HEK293T (cell line): ENCODE results near the gene CEP95.

Experiments
- CTCF ChIA-PET: fragments of 350-600 bp; formaldehyde crosslinking; extraction: SDS; loops from one replicate; lab custom pipeline; 2021; ENCODE audit warnings: antibody characterized with exemption, inconsistent platforms; lab: Yijun Ruan, JAX
- POLR2A ChIA-PET: fragments of 350-600 bp; formaldehyde crosslinking; extraction: SDS; loops from one replicate; lab custom pipeline; 2020; ENCODE audit warnings: antibody characterized with exemption, inconsistent platforms; lab: Yijun Ruan, JAX
- DNase-seq: peaks from one replicate; pipeline ENCODE4 v3.0.0; 2012; ENCODE audit warnings: mixed read lengths; ENCODE audit errors: extremely low spot score
- ARNT ChIP-seq: fragments of 450-650 bp; IDR thresholded peaks from 2 replicates; pipeline ENCODE4 v1.6.1; 2017; ENCODE audit warnings: mild to moderate bottlenecking
- BHLHE40 ChIP-seq: fragments of 450-650 bp; IDR thresholded peaks from 2 replicates; pipeline ENCODE4 v1.6.1; 2016; ENCODE audit warnings: mild to moderate bottlenecking, moderate library complexity, borderline replicate concordance
- CTBP1 ChIP-seq: fragments of 450-650 bp; IDR thresholded peaks from 2 replicates; pipeline ENCODE4 v1.6.1; 2016; ENCODE audit warnings: borderline replicate concordance
- ELF4 ChIP-seq: fragments of 450-650 bp; IDR thresholded peaks from 2 replicates; pipeline ENCODE4 v1.6.1; 2017; ENCODE audit warnings: antibody characterized with exemption
- FOXA1 ChIP-seq: fragments of 450-650 bp; IDR thresholded peaks from 2 replicates; pipeline ENCODE4 v1.6.1; 2016; ENCODE audit warnings: mild to moderate bottlenecking
- FOXK2 ChIP-seq: fragments of 450-650 bp; IDR thresholded peaks from 2 replicates; pipeline ENCODE4 v1.6.1; 2016; ENCODE audit warnings: mild to moderate bottlenecking
- FOXM1 ChIP-seq: fragments of 450-650 bp; IDR thresholded peaks from 2 replicates; pipeline ENCODE4 v1.6.1; 2017; ENCODE audit warnings: mild to moderate bottlenecking, borderline replicate concordance
- HDGF ChIP-seq: fragments of 450-650 bp; IDR thresholded peaks from 2 replicates; pipeline ENCODE4 v1.6.1; 2017; ENCODE audit warnings: antibody characterized with exemption, borderline replicate concordance
- L3MBTL2 ChIP-seq: fragments of 450-650 bp; conservative IDR thresholded peaks from 2 replicates; pipeline ENCODE4 v1.6.1; 2016; ENCODE audit warnings: mild to moderate bottlenecking
- LEF1 ChIP-seq: fragments of 450-650 bp; IDR thresholded peaks from 2 replicates; pipeline ENCODE4 v1.6.1; 2017; ENCODE audit warnings: mild to moderate bottlenecking, borderline replicate concordance
- NFRKB ChIP-seq: fragments of 450-650 bp; IDR thresholded peaks from 2 replicates; pipeline ENCODE4 v1.6.1; 2016; ENCODE audit warnings: mild to moderate bottlenecking, moderate library complexity
- PKNOX1 ChIP-seq: fragments of 450-650 bp; IDR thresholded peaks from 2 replicates; pipeline ENCODE4 v1.6.1; 2016
- SP1 ChIP-seq: fragments of 450-650 bp; IDR thresholded peaks from 2 replicates; pipeline ENCODE4 v1.6.1; 2017
- SUZ12 ChIP-seq: fragments of 450-650 bp; IDR thresholded peaks from 2 replicates; pipeline ENCODE4 v1.6.1; 2016; ENCODE audit warnings: mild to moderate bottlenecking
- TARDBP ChIP-seq: fragments of 450-650 bp; IDR thresholded peaks from 2 replicates; pipeline ENCODE4 v1.6.1; 2016
- ZNF384 ChIP-seq: fragments of 450-650 bp; IDR thresholded peaks from 2 replicates; pipeline ENCODE4 v1.6.1; 2016

Gene CEP95

DNA sequence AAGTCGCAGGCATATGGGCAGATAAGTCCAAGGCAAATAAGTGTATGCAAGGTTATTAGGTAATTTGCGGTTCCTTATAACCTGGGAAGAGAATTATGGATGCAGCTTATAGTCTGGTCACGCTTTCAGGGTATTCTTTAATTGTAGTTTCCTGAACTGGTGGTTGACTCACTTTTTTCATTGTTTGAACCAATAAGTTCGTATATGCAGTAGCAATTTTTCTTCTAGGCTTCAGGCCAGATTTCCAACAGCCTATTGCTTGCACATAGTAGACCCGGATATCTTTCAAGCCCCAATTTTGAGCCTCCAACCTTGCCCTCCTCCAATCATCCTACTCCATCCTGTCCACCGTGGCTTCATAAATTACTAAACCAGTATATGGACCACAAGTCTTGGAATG is 12.8 kb downstream of the CEP95 start:
- no peak for DNase-seq
- ChIA-PET POLR2A (interaction anchor here (2.8 kb wide), 1 partner anchor 13 kb away, joined by 21 read pairs; the partner anchor contains the start of genes CEP95 and DDX5), CTCF (no interaction called here)
- TF ChIP-seq FOXA1: no peak

- ChIA-PET POLR2A (interaction anchor here (2.8 kb wide), 1 partner anchor 14 kb away, joined by 21 read pairs; the partner anchor contains the start of genes CEP95 and DDX5), CTCF (no interaction called here)
- no peak for TF ChIP-seq NFRKB
- no peak for TF ChIP-seq L3MBTL2
- no peak for TF ChIP-seq FOXK2
- no peak for TF ChIP-seq ARNT
- TF ChIP-seq TARDBP: no peak
- no peak for TF ChIP-seq ZNF384
- TF ChIP-seq SUZ12: no peak
- TF ChIP-seq SP1: no peak
- no peak for DNase-seq
These were observed 13.6 kb downstream of the CEP95 start for GRCh38 chr17:64520359-64520758.

DNA sequence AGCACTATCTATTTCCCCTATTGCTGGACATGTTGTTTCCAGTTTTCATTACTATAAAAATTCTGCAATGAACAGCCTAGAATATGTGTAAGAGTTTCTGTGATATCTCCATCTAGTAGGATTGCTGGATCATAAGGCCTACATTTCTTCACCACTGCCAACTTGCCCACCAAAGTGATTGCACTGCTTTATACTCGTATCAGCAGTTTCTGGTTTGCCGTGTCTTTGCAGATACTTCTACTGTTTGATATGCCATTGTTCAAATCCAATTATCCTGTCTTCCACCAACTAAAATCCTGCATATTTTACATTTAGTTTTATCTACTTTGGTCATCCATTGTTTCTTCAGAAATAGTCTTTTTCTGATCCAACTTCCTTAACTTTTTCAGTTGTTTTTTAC is 21.1 kb downstream of the CEP95 start:
- TF ChIP-seq ZNF384: no peak
- TF ChIP-seq TARDBP: no peak
- TF ChIP-seq L3MBTL2: no peak
- ChIA-PET POLR2A (interaction anchor here (1.6 kb wide), 1 partner anchor 22 kb away, joined by 5 read pairs; the partner anchor contains the start of genes CEP95 and DDX5), CTCF (no interaction called here)
- no peak for DNase-seq

DNA sequence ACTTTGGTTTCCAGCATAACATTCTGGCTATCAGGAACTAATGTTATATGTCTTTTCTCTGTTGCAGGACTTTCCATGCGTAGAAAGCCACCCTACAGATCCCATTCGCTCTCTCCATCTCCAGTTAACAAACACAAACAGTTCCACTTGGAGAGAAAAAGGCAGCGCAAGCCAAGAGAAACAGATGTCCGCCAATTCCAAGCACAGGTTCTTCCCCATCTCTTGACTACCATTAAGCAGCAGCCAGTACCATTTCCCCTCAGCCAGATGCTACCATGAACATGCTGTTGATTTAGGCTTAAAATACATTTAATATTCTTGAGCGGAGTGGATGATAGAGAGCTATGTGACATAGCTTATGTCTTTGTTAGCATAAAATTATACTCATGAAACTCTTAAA is 22.4 kb downstream of the CEP95 start:
- ChIA-PET CTCF (interaction anchor here (0.6 kb wide), 1 partner anchor 43 kb away, joined by 3 read pairs; no protein-coding TSS in a partner anchor), POLR2A (no interaction called here)
- TF ChIP-seq SP1 (no peak), PKNOX1 (no peak), ZNF384 (no peak), LEF1 (no peak), FOXK2 (no peak), FOXM1 (no peak), ARNT (no peak), L3MBTL2 (no peak), SUZ12 (no peak), CTBP1 (no peak), HDGF (no peak), FOXA1 (no peak), TARDBP (no peak), ELF4 (no peak), NFRKB (no peak), BHLHE40 (no peak)
- DNase-seq: no peak

DNA sequence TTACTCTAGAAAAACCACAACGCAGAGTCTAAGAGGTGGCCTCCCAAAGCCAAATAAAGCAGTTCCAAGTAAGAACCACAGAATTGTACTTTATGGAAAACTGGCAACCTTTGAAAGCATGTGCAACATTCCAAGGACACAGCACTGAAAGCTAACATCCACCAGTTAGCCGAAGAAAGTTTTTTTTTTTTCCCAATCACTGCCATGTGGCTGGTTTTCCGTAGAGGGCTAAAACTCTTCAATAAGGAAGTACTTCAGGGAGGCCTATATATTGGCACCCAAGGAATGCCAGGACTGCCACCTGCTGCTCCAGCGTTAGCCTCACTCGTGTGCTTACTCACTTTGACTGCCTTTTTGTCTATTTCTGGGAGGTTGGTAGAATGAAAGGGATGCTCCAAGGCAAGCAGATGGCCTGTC is 25.2 kb downstream of the CEP95 start:
- TF ChIP-seq SP1 (no peak), NFRKB (no peak)
- CTCF ChIA-PET: no interaction called here
- POLR2A ChIA-PET: no interaction called here
- no peak for DNase-seq

DNA sequence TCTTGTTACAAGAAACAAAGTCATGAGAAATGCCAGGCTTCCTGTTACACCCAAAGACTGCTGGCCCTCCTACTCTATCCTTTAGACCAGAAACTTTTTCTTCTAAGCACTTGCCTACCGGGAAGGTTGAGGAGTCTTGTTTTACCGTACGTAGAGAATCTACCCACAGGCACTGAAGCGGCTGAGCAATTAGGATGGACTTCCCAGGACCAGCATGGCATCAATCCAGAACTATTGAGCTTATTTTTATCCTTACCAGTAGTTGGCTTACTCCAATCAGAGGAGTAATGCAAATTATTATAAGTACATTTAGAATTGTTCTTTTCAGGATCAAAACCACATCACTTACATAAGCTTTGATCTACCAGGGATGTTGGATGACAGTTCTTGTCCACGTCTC is 25.6 kb downstream of the CEP95 start:
- no peak for DNase-seq
- ChIA-PET POLR2A (no interaction called here), CTCF (no interaction called here)
- no peak for TF ChIP-seq SUZ12
- no peak for TF ChIP-seq PKNOX1
- no peak for TF ChIP-seq FOXK2
- TF ChIP-seq HDGF: no peak
- no peak for TF ChIP-seq NFRKB
- no peak for TF ChIP-seq BHLHE40
- TF ChIP-seq L3MBTL2: no peak
- TF ChIP-seq CTBP1: no peak
- TF ChIP-seq FOXA1: no peak
- no peak for TF ChIP-seq ELF4
- no peak for TF ChIP-seq TARDBP
- TF ChIP-seq SP1: no peak
- TF ChIP-seq ARNT: no peak
- no peak for TF ChIP-seq ZNF384
- TF ChIP-seq FOXM1: no peak
- TF ChIP-seq LEF1: no peak

DNA sequence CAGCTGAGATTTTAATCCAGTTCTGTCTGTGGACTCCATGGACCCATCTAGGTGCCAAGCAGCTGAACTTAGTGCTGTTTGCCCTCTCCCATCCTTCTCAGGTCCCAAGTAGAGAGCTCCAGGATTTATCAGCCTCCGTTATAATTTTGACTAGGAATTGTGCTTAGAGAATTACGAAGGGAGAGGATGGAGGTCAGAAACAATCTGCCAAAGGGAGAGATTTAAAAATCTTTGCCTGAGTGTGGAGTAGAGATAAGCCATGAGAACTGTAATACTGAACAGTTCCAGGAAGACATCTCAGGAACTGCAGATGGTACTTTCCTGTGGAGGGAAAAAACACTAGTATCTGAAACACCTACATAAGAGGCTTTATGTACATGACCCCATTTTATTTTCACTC is 27.0 kb downstream of the CEP95 start:
- CTCF ChIA-PET: interaction anchor here (1.2 to 1.9 kb wide), 2 partner anchors 11 to 115 kb away, joined by 5 read pairs; no protein-coding TSS in a partner anchor
- TF ChIP-seq ELF4 (no peak), PKNOX1 (no peak), CTBP1 (no peak), SUZ12 (no peak), FOXA1 (no peak), TARDBP (no peak), ZNF384 (no peak), LEF1 (no peak), BHLHE40 (no peak), FOXK2 (no peak), HDGF (no peak), NFRKB (no peak), SP1 (no peak), FOXM1 (no peak), L3MBTL2 (no peak)
- DNase-seq: no peak
- POLR2A ChIA-PET: no interaction called here
